Measurements from ENCODE around the gene SGIP1. TPM values are rescaled to one million over a fixed set of nuclear protein-coding genes. Genes with fewer than 3 reads are reported as not detected.

The SGIP1 gene
- total RNA-seq, 1 donor from 2014 or later: 32.8 TPM

- DNase-seq (ENCODE audit: low spot score): no peak
- no peak overlapping the region for H3K4me3 Mint-ChIP-seq (ENCODE audit: unreplicated experiment)
- H3K4me1 Mint-ChIP-seq (ENCODE audit: unreplicated experiment): peaks cover 6% of the 10 kb centered on the region
- H3K36me3 Mint-ChIP-seq (ENCODE audit: low read depth, unreplicated experiment): no peaks in the 10 kb centered on the region
- TF ChIP-seq, protein P1, sequence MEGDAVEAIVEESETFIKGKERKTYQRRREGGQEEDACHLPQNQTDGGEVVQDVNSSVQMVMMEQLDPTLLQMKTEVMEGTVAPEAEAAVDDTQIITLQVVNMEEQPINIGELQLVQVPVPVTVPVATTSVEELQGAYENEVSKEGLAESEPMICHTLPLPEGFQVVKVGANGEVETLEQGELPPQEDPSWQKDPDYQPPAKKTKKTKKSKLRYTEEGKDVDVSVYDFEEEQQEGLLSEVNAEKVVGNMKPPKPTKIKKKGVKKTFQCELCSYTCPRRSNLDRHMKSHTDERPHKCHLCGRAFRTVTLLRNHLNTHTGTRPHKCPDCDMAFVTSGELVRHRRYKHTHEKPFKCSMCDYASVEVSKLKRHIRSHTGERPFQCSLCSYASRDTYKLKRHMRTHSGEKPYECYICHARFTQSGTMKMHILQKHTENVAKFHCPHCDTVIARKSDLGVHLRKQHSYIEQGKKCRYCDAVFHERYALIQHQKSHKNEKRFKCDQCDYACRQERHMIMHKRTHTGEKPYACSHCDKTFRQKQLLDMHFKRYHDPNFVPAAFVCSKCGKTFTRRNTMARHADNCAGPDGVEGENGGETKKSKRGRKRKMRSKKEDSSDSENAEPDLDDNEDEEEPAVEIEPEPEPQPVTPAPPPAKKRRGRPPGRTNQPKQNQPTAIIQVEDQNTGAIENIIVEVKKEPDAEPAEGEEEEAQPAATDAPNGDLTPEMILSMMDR (IDR thresholded peaks at IDR 0.05; ENCODE audit: unreplicated experiment): no peak
- no peak overlapping the region for H3K27ac Mint-ChIP-seq (ENCODE audit: unreplicated experiment)
- H3K9me3 Mint-ChIP-seq (ENCODE audit: unreplicated experiment): no peaks in the 10 kb centered on the region
- peaks cover 3% of the 10 kb centered on the region for H3K27me3 Mint-ChIP-seq (ENCODE audit: unreplicated experiment)
Observed at GRCh38 chr1:66686406-66686805, 152.5 kb downstream of the SGIP1 start.

DNA sequence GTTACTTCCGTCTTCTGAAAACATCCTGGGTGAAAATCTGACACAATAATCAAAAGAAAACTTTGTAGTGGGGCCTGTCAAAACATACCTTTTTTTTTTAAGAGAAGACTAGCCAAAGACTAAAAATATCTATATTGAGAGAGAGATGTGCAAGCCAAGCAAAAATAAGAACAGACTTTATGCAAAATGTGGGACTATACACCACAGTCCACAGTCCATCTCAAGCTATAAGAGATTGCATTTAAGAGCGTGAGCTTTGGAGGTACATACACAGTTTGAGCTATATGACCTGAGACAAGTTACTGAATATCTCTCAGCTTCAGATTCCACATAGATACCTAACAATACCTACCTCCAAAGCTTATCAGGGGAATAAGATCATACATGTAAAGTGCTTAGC lies 153.4 kb downstream of the SGIP1 start:
- no peak overlapping the region for H3K27ac Mint-ChIP-seq (ENCODE audit: unreplicated experiment)
- H3K4me1 Mint-ChIP-seq (ENCODE audit: unreplicated experiment): peaks cover 10% of the 10 kb centered on the region
- H3K36me3 Mint-ChIP-seq (ENCODE audit: low read depth, unreplicated experiment): no peaks in the 10 kb centered on the region
- TF ChIP-seq, protein P1 (IDR thresholded peaks at IDR 0.05; ENCODE audit: unreplicated experiment): no peak
- DNase-seq (ENCODE audit: low spot score): no peak
- H3K27me3 Mint-ChIP-seq (ENCODE audit: unreplicated experiment): peaks cover 1% of the 10 kb centered on the region
- H3K9me3 Mint-ChIP-seq (ENCODE audit: unreplicated experiment): no peaks in the 10 kb centered on the region
- no peak overlapping the region for H3K4me3 Mint-ChIP-seq (ENCODE audit: unreplicated experiment)

GRCh38 chr1:66690666-66691381 lies 156.9 kb downstream of the SGIP1 start:
- Mint-ChIP-seq H3K27ac (ENCODE audit: unreplicated experiment) (no peak overlapping the region), H3K4me1 (ENCODE audit: unreplicated experiment) (peaks cover 20% of the 10 kb centered on the region)

DNA sequence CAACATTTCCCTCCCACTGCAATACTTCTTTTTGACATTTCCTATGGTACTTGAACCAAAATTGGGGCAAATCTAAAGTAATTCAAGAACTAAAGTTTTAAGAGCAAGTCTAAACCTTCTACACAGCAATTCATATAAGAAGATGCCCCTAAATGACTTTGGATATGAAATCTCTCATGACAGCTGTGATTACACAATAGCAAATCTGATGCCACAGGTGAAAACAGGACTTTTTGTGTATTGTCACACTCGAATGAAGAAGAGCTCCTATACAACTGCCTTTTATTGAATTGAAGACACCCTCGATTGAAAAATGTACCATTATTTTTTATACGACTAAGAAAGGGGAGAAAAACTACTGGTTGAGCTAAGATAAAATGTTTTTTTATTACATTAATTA lies 158.7 kb downstream of the SGIP1 start:
- Mint-ChIP-seq H3K4me3 (ENCODE audit: unreplicated experiment) (no peak overlapping the region), H3K27me3 (ENCODE audit: unreplicated experiment) (peaks cover 4% of the 10 kb centered on the region), H3K4me1 (ENCODE audit: unreplicated experiment) (peaks cover 20% of the 10 kb centered on the region), H3K27ac (ENCODE audit: unreplicated experiment) (no peak overlapping the region), H3K9me3 (ENCODE audit: unreplicated experiment) (no peaks in the 10 kb centered on the region), H3K36me3 (ENCODE audit: low read depth, unreplicated experiment) (no peaks in the 10 kb centered on the region)
- DNase-seq (ENCODE audit: low spot score): no peak
- TF ChIP-seq, protein P1 (IDR thresholded peaks at IDR 0.05; ENCODE audit: unreplicated experiment): no peak

More at GRCh38 chr1:66690666-66691381, 156.9 kb downstream of the SGIP1 start:
- Mint-ChIP-seq H3K9me3 (ENCODE audit: unreplicated experiment) (no peaks in the 10 kb centered on the region), H3K4me3 (ENCODE audit: unreplicated experiment) (no peak overlapping the region), H3K36me3 (ENCODE audit: low read depth, unreplicated experiment) (no peaks in the 10 kb centered on the region), H3K27me3 (ENCODE audit: unreplicated experiment) (peaks cover 4% of the 10 kb centered on the region)
- DNase-seq (ENCODE audit: low spot score): no peak
- TF ChIP-seq, protein P1 (IDR thresholded peaks at IDR 0.05; ENCODE audit: unreplicated experiment): no peak

DNA sequence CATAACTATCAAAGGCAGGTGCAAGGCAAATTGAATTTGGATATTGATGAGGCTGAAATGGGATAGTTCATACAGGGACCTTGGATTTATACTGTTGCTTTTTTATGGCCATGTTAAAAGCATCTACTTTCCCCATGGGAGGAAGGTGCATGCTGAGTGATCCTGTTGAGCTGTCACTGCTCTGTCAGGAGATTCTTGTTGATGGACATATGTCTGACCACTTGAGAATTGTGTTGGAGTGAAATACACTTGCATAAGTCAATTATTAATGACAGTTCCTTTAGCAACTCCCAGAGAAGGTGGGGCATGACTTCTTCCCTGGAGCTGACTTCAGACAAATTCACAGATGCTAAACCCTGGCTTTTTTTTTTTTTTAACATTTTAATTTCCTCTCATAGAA lies 159.9 kb downstream of the SGIP1 start:
- H3K36me3 Mint-ChIP-seq (ENCODE audit: low read depth, unreplicated experiment): no peaks in the 10 kb centered on the region
- no peak overlapping the region for H3K27ac Mint-ChIP-seq (ENCODE audit: unreplicated experiment)
- H3K27me3 Mint-ChIP-seq (ENCODE audit: unreplicated experiment): peaks cover 4% of the 10 kb centered on the region
- no peak overlapping the region for H3K4me3 Mint-ChIP-seq (ENCODE audit: unreplicated experiment)
- TF ChIP-seq, protein P1 (IDR thresholded peaks at IDR 0.05; ENCODE audit: unreplicated experiment): no peak
- peaks cover 20% of the 10 kb centered on the region for H3K4me1 Mint-ChIP-seq (ENCODE audit: unreplicated experiment)
- H3K9me3 Mint-ChIP-seq (ENCODE audit: unreplicated experiment): no peaks in the 10 kb centered on the region
- no peak for DNase-seq (ENCODE audit: low spot score)

Data from endothelial cell (in vitro differentiated cells).